Lung (tissue), 12 donors: ENCODE measurements around the gene KYAT1. TPM values are rescaled to one million over a fixed set of nuclear protein-coding genes. Genes with fewer than 3 reads are reported as not detected.

Source experiments
- ATAC-seq: fragments of 200-7000 bp; cut with Tn5 transposase; one replicate; pipeline ENCODE4 v1.9.1; 2020; ENCODE audit warnings: moderate number of reproducible peaks; ENCODE audit not compliant: insufficient read depth, low FRiP score
- DNase-seq, 3 donors: peaks; one replicate each; pipeline ENCODE4 v3.0.0-alpha.2; 2013 to 2017
- H3K27ac ChIP-seq, 2 donors: one replicate each; pipeline ENCODE4 v1.5.1; 2013; ENCODE audit warnings: mild to moderate bottlenecking in 2 of 2, moderate library complexity in 2 of 2, control low read depth in 1 of 2, inconsistent platforms in 1 of 2, low read depth in 1 of 2, low read length in 1 of 2
- H3K27me3 ChIP-seq, 3 donors: one replicate each; pipeline ENCODE4 v1.5.1; 2013; ENCODE audit warnings: low read length in 2 of 3; ENCODE audit not compliant: control insufficient read depth in 3 of 3, insufficient read depth in 3 of 3
- H3K36me3 ChIP-seq, 4 donors: one replicate each; pipeline ENCODE4 v1.5.1; 2013; ENCODE audit warnings: low read length in 4 of 4, mild to moderate bottlenecking in 1 of 4, moderate library complexity in 1 of 4; ENCODE audit not compliant: control insufficient read depth in 4 of 4, insufficient read depth in 4 of 4
- H3K4me1 ChIP-seq, 5 donors: one replicate each; pipeline ENCODE4 v1.5.1; 2013; ENCODE audit warnings: low read length in 5 of 5, mild to moderate bottlenecking in 2 of 5, moderate library complexity in 1 of 5; ENCODE audit not compliant: control insufficient read depth in 5 of 5, insufficient read depth in 5 of 5
- H3K4me3 ChIP-seq: one replicate; pipeline ENCODE4 v1.5.1; 2013; ENCODE audit warnings: mild to moderate bottlenecking, control low read depth, moderate library complexity
- H3K9ac ChIP-seq, 2 donors: one replicate each; pipeline ENCODE4 v1.5.1; 2013; ENCODE audit warnings: low read length in 2 of 2, control low read depth in 1 of 2; ENCODE audit not compliant: insufficient read depth in 1 of 2
- H3K9me3 ChIP-seq, 4 donors: one replicate each; pipeline ENCODE4 v1.5.1; 2013; ENCODE audit warnings: low read length in 3 of 4, mild to moderate bottlenecking in 1 of 4, moderate library complexity in 1 of 4; ENCODE audit not compliant: control insufficient read depth in 4 of 4, insufficient read depth in 3 of 4
- WGBS, 2 donors: extraction: QIAGEN DNeasy Blood & Tissue Kit; methylation state at CpG; one replicate each; pipeline ENCODE4 v1.1.7; 2013; 5-methylcytosine and 5-hydroxymethylcytosine counted together
- polyA plus RNA-seq, 2 donors: library from polyadenylated mRNA; stranded (reverse); fragments of 200-250 nt; gene quantifications; one replicate each; pipeline ENCODE4 v1.2.1, GENCODE V29; 2013
- total RNA-seq, 2 donors: library from RNA; depleted of rRNA in 1 of 2; stranded (reverse); fragments of >200 nt in 1 of 2; gene quantifications; one replicate each; pipeline ENCODE4 v1.2.1, GENCODE V29; 2014 to 2021
- TF ChIP-seq, protein P1 (sequence below): IDR thresholded peaks from 2 replicates; pipeline ENCODE4 v1.5.1; 2012; ENCODE audit warnings: mild to moderate bottlenecking; ENCODE audit errors: control extremely low read depth, extremely low read depth
- donor health status: control.
- donor health status: control.
- donor health status: Bipolar disorder and iron deficiency.
- donor health status: healthy.
- donor health status: DM: yes; HTN: yes; CAD: no.

Gene KYAT1
- total and polyA plus RNA-seq, 4 donors: 4.5 to 7.7 (median 4.8) TPM

DNA sequence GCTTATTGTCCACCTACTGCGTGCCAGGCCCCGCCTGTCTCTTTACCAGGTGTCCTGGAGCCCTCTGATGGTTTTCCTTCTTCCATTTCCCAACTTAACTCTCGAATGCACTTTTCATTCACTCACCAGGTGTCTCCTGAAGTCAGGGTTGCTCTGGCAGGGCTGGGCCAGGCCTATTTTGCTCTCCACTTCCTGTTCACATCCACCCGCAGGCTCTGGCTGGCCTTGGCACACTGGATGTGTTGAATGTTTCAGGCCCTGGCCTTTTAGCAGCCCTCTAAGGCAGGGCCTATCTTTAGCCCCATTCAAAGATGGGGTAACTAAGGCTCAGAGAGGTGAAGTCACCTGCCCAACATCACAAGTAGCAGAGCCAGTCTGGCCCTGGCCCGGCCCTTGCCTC, 16.6 kb upstream of the KYAT1 start:
- Histone ChIP-seq H3K4me1 (peaks cover 0 to 25% (median 0%) of the 10 kb centered on the region in 5 donors), H3K9me3 (no peaks in the 10 kb centered on the region), H3K27ac (peak overlapping the region in 1 of 2 donors; percentile 72), H3K4me3 (no peak overlapping the region), H3K36me3 (peaks cover 0 to 20% (median 11%) of the 10 kb centered on the region in 4 donors), H3K9ac (no peak overlapping the region), H3K27me3 (no peaks in the 10 kb centered on the region)
- WGBS, 2 donors: 72 to 73% methylated on average over 5 of the region's 5 CpGs
- TF ChIP-seq, protein P1, sequence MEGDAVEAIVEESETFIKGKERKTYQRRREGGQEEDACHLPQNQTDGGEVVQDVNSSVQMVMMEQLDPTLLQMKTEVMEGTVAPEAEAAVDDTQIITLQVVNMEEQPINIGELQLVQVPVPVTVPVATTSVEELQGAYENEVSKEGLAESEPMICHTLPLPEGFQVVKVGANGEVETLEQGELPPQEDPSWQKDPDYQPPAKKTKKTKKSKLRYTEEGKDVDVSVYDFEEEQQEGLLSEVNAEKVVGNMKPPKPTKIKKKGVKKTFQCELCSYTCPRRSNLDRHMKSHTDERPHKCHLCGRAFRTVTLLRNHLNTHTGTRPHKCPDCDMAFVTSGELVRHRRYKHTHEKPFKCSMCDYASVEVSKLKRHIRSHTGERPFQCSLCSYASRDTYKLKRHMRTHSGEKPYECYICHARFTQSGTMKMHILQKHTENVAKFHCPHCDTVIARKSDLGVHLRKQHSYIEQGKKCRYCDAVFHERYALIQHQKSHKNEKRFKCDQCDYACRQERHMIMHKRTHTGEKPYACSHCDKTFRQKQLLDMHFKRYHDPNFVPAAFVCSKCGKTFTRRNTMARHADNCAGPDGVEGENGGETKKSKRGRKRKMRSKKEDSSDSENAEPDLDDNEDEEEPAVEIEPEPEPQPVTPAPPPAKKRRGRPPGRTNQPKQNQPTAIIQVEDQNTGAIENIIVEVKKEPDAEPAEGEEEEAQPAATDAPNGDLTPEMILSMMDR: no peak
- ATAC-seq: no peak
- no peak for DNase-seq

DNA sequence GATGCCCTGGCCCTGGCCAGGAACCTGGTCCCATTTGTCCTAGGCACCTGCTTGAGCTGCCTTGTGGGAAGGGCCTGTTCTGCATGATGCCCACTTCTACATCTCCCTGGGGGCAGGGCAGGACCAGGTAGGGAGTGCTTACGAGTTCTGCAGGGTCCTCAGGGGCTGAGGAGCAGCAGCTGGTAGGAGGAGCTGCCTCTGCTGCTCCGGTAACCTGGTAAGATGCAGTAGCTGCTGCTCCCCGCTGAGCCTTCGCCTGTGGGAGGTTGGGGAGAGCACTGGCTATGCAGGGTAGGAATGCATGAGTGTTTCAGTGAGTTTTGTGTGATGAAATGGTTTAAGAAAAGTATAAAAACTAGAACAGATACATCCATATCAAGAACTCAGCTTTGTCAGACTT, 13.8 kb upstream of the KYAT1 start:
- peak in 1 of 3 donors; percentile 10 for DNase-seq
- Histone ChIP-seq H3K27ac (no peak overlapping the region), H3K4me1 (peaks cover 0 to 27% (median 7%) of the 10 kb centered on the region in 5 donors), H3K27me3 (no peaks in the 10 kb centered on the region), H3K4me3 (no peak overlapping the region), H3K36me3 (peaks cover 0 to 30% (median 17%) of the 10 kb centered on the region in 4 donors), H3K9me3 (no peaks in the 10 kb centered on the region), H3K9ac (no peak overlapping the region)
- no peak for ATAC-seq
- 80 to 92% methylated on average over 4 of the region's 4 CpGs for WGBS, 2 donors
- TF ChIP-seq, protein P1: no peak

DNA sequence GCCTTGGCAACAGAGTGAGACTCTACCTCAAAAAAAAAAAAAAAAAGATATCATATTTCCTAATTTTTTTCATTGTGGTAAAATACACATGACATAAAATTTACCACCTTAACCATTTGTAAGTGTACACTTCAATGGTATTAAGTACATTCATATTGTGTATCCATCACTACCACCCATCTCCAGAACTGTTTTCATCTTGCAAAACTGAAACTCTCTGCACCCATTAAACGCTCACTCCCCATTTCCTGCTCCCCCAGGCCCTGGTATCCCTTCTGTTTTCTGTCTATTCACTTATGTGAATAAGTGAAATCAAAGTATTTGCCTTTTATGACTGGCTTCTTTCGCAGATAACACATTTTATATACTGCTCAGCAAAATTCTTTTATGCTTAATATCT, 13.0 kb upstream of the KYAT1 start:
- DNase-seq: no peak
- no peaks in the 10 kb centered on the region for H3K9me3 ChIP-seq
- TF ChIP-seq, protein P1: no peak
- no peaks in the 10 kb centered on the region for H3K27me3 ChIP-seq
- peaks cover 0 to 36% (median 17%) of the 10 kb centered on the region in 4 donors for H3K36me3 ChIP-seq
- H3K4me1 ChIP-seq: peaks cover 0 to 27% (median 7%) of the 10 kb centered on the region in 5 donors
- no peak overlapping the region for H3K27ac ChIP-seq
- no peak overlapping the region for H3K4me3 ChIP-seq
- no peak overlapping the region for H3K9ac ChIP-seq
- WGBS, 2 donors: 71 to 72% methylated on average over 2 of the region's 2 CpGs
- no peak for ATAC-seq

DNA sequence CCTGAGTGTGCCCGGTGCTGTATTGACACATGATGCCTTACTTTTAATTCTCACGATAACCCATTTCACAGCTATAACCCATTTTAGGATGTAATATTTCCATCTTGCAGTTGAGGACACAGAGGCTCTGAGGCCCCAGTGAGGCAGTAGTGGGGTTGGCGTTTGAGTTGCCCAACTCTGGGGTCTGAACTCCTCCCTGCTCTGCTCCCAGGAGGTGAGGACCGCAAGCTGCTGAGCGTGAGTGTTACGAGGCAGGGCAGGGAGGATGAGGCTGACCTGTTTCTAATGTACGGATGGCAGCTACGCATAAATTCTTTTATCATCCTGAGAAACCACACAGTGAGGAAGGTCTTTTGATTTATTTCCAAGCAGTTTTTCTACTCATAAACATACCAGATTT, 11.6 kb upstream of the KYAT1 start:
- Histone ChIP-seq H3K27ac (peak overlapping the region; percentile 70 to 83), H3K4me1 (peaks cover 0 to 22% (median 7%) of the 10 kb centered on the region in 5 donors), H3K27me3 (no peaks in the 10 kb centered on the region)

More for the DNA sequence above, 11.6 kb upstream of the KYAT1 start:
- TF ChIP-seq, protein P1: no peak
- Histone ChIP-seq H3K9ac (no peak overlapping the region), H3K9me3 (no peaks in the 10 kb centered on the region), H3K36me3 (peaks cover 0 to 42% (median 22%) of the 10 kb centered on the region in 4 donors), H3K4me3 (no peak overlapping the region)
- WGBS, 2 donors: 81 to 85% methylated on average over 8 of the region's 8 CpGs
- no peak for DNase-seq
- no peak for ATAC-seq
